Keratinocyte (primary cell): ENCODE results near the gene GAD1. TPM values are rescaled to one million over a fixed set of nuclear protein-coding genes. Genes with fewer than 3 reads are reported as not detected.

ENCODE experiments used
- DNase-seq: peaks from one replicate; pipeline ENCODE4 v3.0.0-alpha.2; 2011; ENCODE audit warnings: low read depth, missing footprints, low spot score
- FAIRE-seq: peaks from 2 replicates; lab custom pipeline; 2011; peaks lifted over from hg19 to GRCh38; lab: Jason Lieb, UNC
- H2AFZ ChIP-seq: 2 replicates; pipeline ENCODE4 v1.6.0; 2012; ENCODE audit warnings: low read length, control low read depth, inconsistent platforms; ENCODE audit not compliant: control insufficient read depth
- H3K27ac ChIP-seq: 2 replicates; pipeline ENCODE4 v1.5.1; 2011; ENCODE audit warnings: low read length; ENCODE audit not compliant: control insufficient read depth, insufficient read depth
- H3K27me3 ChIP-seq: 3 replicates; pipeline ENCODE4 v1.6.0; 2011; ENCODE audit warnings: low read length; ENCODE audit not compliant: control insufficient read depth, insufficient read depth; ENCODE audit errors: extremely low read depth
- H3K36me3 ChIP-seq, 2 experiments: 2 replicates in 1 of 2; 3 replicates in 1 of 2; pipeline ENCODE4 v1.5.1; 2011; ENCODE audit warnings: low read length in 2 of 2, mild to moderate bottlenecking in 1 of 2; ENCODE audit not compliant: control insufficient read depth in 2 of 2, insufficient read depth in 2 of 2; ENCODE audit errors: extremely low read depth in 1 of 2
- H3K4me1 ChIP-seq: 3 replicates; pipeline ENCODE4 v1.5.1; 2011; ENCODE audit warnings: low read length; ENCODE audit not compliant: control insufficient read depth, insufficient read depth; ENCODE audit errors: extremely low read depth
- H3K4me2 ChIP-seq: 3 replicates; pipeline ENCODE4 v1.6.0; 2011; ENCODE audit warnings: low read depth, low read length; ENCODE audit not compliant: control insufficient read depth, insufficient read depth; ENCODE audit errors: extremely low read depth
- H3K4me3 ChIP-seq, 3 experiments: fragments of 200-600 bp in 1 of 3; sonication (generic) in 1 of 3; 2 replicates in 2 of 3; 3 replicates in 1 of 3; pipeline ENCODE4 v1.5.1; 2011 to 2016; ENCODE audit warnings: low read length in 3 of 3, mild to moderate bottlenecking in 3 of 3, control low read depth in 2 of 3, inconsistent platforms in 1 of 3, low read depth in 1 of 3, mixed read lengths in 1 of 3, mixed run types in 1 of 3, moderate library complexity in 1 of 3; ENCODE audit not compliant: control insufficient read depth in 2 of 3, insufficient read depth in 2 of 3; ENCODE audit errors: extremely low read depth in 1 of 3
- H3K79me2 ChIP-seq: 2 replicates; pipeline ENCODE4 v1.6.0; 2012; ENCODE audit warnings: low read length; ENCODE audit not compliant: control insufficient read depth, insufficient read depth
- H3K9ac ChIP-seq: 3 replicates; pipeline ENCODE4 v1.6.0; 2011; ENCODE audit warnings: low read length; ENCODE audit not compliant: control insufficient read depth, insufficient read depth; ENCODE audit errors: extremely low read depth
- H3K9me1 ChIP-seq: 3 replicates; pipeline ENCODE4 v1.6.0; 2011; ENCODE audit warnings: low read length; ENCODE audit not compliant: control insufficient read depth, insufficient read depth; ENCODE audit errors: extremely low read depth
- H3K9me3 ChIP-seq: 2 replicates; pipeline ENCODE4 v1.5.1; 2012; ENCODE audit warnings: low read depth, low read length; ENCODE audit not compliant: control insufficient read depth
- H4K20me1 ChIP-seq: 3 replicates; pipeline ENCODE4 v1.6.0; 2011; ENCODE audit warnings: low read length; ENCODE audit not compliant: control insufficient read depth, insufficient read depth; ENCODE audit errors: extremely low read depth
- EZH2 ChIP-seq: IDR thresholded peaks from one replicate; pipeline ENCODE4 v1.6.1; 2012; ENCODE audit warnings: inconsistent platforms, mild to moderate bottlenecking, low read length, moderate library complexity
- dilution Hi-C: fragments of 300-500 bp; cut with MboI; formaldehyde crosslinking; loops from one replicate; pipeline ENCODE4 v1.7.0; 2020; ENCODE audit warnings: low sequenced_read_pairs; ENCODE audit not compliant: extremely low pct_ligation_motif_present
- polyA plus RNA-seq, 5 experiments: library from polyadenylated mRNA; depleted of rRNA in 3 of 5; stranded (reverse) in 3 of 5; stranded (forward) in 1 of 5; unstranded in 1 of 5; fragments of >200 nt; gene quantifications; 1 replicate in 1 of 5; 2 replicates in 3 of 5; 3 replicates in 1 of 5; pipeline versions ENCODE4 v1.2.1 to v1.2.3, GENCODE V29; 2011 to 2012; ENCODE audit warnings: missing spikeins in 2 of 5, low read depth in 1 of 5, low replicate concordance in 1 of 5
- TF ChIP-seq, protein P1 (sequence below), 3 experiments: IDR thresholded peaks in 1 of 3; conservative IDR thresholded peaks in 1 of 3; optimal IDR thresholded peaks in 1 of 3; 2 replicates in 2 of 3; 3 replicates in 1 of 3; pipeline versions ENCODE3 to v1.5.1; 2011; ENCODE audit warnings: low read length in 3 of 3, mild to moderate bottlenecking in 3 of 3, moderate library complexity in 2 of 3, control low read depth in 1 of 3, inconsistent platforms in 1 of 3; ENCODE audit not compliant: insufficient read depth in 2 of 3; ENCODE audit errors: extremely low read depth in 1 of 3

The GAD1 gene
- polyA plus RNA-seq, 1 donor (not counting 4 experiments of a cell fraction or from before 2014, with no cell fraction given): 5.9 TPM

DNA sequence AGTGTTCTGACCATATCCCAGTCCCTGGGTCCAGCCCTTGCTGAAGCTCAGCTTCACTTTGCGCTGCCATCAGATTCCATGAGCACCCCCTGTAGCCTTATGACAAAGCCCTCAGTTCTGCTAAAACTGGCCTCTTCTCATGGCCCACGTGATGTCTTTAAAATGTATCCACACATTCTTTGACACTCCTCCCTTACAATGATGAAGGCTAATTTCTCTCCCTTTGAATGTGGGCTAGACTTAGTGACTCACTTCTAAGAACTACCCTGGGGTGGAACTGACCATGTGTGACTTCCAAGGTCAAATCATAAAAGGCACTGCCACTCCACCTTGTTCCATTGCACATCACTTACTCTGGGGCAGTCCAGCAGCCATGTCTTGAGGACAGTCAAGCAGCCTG is 67.0 kb downstream of the GAD1 start:
- dilution Hi-C loops: no loop called here
- no peak for FAIRE-seq
- H3K36me3 ChIP-seq: no peaks in the 10 kb centered on the region

DNA sequence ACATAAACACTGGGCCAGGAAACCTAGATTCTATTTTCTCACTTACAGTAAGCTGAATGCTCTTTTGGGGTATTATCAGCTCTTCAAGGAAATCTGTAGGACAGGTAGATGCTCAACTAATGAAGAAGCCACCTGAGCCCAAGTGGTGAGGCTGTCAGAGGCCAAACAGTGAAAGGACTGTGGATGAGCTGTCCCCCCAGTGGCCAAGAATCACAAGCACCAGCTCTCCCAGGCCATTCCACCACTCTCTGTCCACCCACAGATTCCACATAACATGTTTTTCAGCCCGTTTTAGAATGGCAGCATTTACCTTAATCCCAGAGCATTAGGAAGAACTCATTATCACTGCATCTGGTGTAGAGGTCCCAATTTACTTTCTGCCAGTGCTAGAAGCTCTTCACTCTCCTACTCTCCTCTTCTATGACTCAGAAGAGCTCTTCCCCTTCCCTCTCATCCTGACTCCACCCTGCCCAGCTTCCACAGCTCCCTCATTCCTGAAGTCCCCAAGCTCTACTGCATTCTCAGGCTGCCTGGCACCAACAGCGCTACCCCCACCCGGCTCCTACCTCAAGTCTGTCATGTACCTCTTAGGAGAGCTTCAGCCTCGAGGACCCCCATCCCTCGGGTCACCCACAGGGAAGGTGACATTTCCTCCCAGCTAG is 68.6 kb downstream of the GAD1 start:
- Histone ChIP-seq H3K4me3 (no peak overlapping the region), H3K4me1 (peaks cover 13% of the 10 kb centered on the region), H3K27ac (no peak overlapping the region), H4K20me1 (no peaks in the 10 kb centered on the region), H3K9me1 (no peaks in the 10 kb centered on the region), H3K27me3 (no peaks in the 10 kb centered on the region), H3K9ac (no peak overlapping the region), H3K9me3 (no peaks in the 10 kb centered on the region), H3K36me3 (no peaks in the 10 kb centered on the region), H3K79me2 (no peaks in the 10 kb centered on the region), H3K4me2 (peak overlapping the region; percentile 61), H2AFZ (no peak overlapping the region)
- FAIRE-seq (peak; percentile 63), DNase-seq (peak; percentile 33)
- no peak for TF ChIP-seq EZH2
- TF ChIP-seq, protein P1, sequence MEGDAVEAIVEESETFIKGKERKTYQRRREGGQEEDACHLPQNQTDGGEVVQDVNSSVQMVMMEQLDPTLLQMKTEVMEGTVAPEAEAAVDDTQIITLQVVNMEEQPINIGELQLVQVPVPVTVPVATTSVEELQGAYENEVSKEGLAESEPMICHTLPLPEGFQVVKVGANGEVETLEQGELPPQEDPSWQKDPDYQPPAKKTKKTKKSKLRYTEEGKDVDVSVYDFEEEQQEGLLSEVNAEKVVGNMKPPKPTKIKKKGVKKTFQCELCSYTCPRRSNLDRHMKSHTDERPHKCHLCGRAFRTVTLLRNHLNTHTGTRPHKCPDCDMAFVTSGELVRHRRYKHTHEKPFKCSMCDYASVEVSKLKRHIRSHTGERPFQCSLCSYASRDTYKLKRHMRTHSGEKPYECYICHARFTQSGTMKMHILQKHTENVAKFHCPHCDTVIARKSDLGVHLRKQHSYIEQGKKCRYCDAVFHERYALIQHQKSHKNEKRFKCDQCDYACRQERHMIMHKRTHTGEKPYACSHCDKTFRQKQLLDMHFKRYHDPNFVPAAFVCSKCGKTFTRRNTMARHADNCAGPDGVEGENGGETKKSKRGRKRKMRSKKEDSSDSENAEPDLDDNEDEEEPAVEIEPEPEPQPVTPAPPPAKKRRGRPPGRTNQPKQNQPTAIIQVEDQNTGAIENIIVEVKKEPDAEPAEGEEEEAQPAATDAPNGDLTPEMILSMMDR (optimal IDR thresholded peaks at IDR 0.05 in 1 of 3, IDR thresholded peaks at IDR 0.05 in 1 of 3, conservative IDR thresholded peaks at IDR 0.05 in 1 of 3; ENCODE audit: extremely low read depth in 1 of 3, insufficient read depth in 2 of 3, low read length in 3 of 3): peak; percentile 18 to 20 (median 19)
- dilution Hi-C loops: no loop called here

More for the DNA sequence above, 67.0 kb downstream of the GAD1 start:
- no peak for DNase-seq
- H3K27ac ChIP-seq: no peak overlapping the region
- H3K4me1 ChIP-seq: peaks cover 13% of the 10 kb centered on the region
- H3K79me2 ChIP-seq: no peaks in the 10 kb centered on the region
- H3K27me3 ChIP-seq: no peaks in the 10 kb centered on the region
- TF ChIP-seq EZH2: no peak
- TF ChIP-seq, protein P1 (optimal IDR thresholded peaks at IDR 0.05 in 1 of 3, IDR thresholded peaks at IDR 0.05 in 1 of 3, conservative IDR thresholded peaks at IDR 0.05 in 1 of 3; ENCODE audit: extremely low read depth in 1 of 3, insufficient read depth in 2 of 3, low read length in 3 of 3): no peak
- H3K9me3 ChIP-seq: no peaks in the 10 kb centered on the region
- no peak overlapping the region for H3K4me2 ChIP-seq
- no peak overlapping the region for H3K9ac ChIP-seq
- no peak overlapping the region for H2AFZ ChIP-seq
- no peaks in the 10 kb centered on the region for H4K20me1 ChIP-seq
- H3K9me1 ChIP-seq: no peaks in the 10 kb centered on the region
- no peak overlapping the region for H3K4me3 ChIP-seq
